Measurements from ENCODE around the gene DSCAML1. TPM values are rescaled to one million over a fixed set of nuclear protein-coding genes. Genes with fewer than 3 reads are reported as not detected.

The DSCAML1 gene
- total and polyA plus RNA-seq, 9 of the 15 experiments (the other 6 are each of a cell fraction or from before 2014, with no cell fraction given) = not detected

GRCh38 chr11:117647207-117647606, 149.8 kb downstream of the DSCAML1 start (continued):
- TF ChIP-seq ZC3H11A (IDR thresholded peaks at IDR 0.05; ENCODE audit: low read depth, low read length) = no peak

GRCh38 chr11:117646411-117646810, 150.6 kb downstream of the DSCAML1 start:
- H3K9me1 ChIP-seq (ENCODE audit: control insufficient read depth, insufficient read depth, low read length) = no peaks in the 10 kb centered on the region
- CTCF ChIA-PET (ENCODE audit: low intra/inter-chr PET ratio) = no interaction called here
- BruUV-seq (replicated peaks) = no TSS peak
- no peak for FAIRE-seq
- in situ Hi-C loops (cut with MboI) (no loop called here), intact Hi-C loops (cut with micrococcal nuclease) (no loop called here)
- no peaks in the 10 kb centered on the region for H3K9me3 ChIP-seq (replicated peaks; ENCODE audit: control insufficient read depth, insufficient read depth, low read depth, low read length)
- no peaks in the 10 kb centered on the region for H3K4me1 ChIP-seq (replicated peaks in 1 of 2; ENCODE audit: control insufficient read depth in 2 of 2, insufficient read depth in 2 of 2, low read length in 2 of 2)
- peaks cover 6% of the 10 kb centered on the region; the same call in 1 of the 2 replicates for H4K20me1 ChIP-seq (replicated peaks; ENCODE audit: control insufficient read depth, insufficient read depth, low read length)
- H3K36me3 ChIP-seq (ENCODE audit: control insufficient read depth, insufficient read depth, low read length) = no peaks in the 10 kb centered on the region
- ATAC-seq = no peak
- WGBS (ENCODE audit: insufficient coverage, low coverage, missing lambda C conversion rate) = 10% methylated on average over 6 of the region's 6 CpGs
- no peak overlapping the region for H2AFZ ChIP-seq (ENCODE audit: low read depth, low read length)
- H3K27ac ChIP-seq (ENCODE audit: extremely low read depth, low read depth, low read length) = no peak overlapping the region
- TF ChIP-seq ZNF77 (CRISPR knock-in tag; IDR thresholded peaks at IDR 0.05) = no peak
- no peak for TF ChIP-seq ZNF280B (CRISPR knock-in tag; IDR thresholded peaks at IDR 0.05)
- TF ChIP-seq NCOR1 (IDR thresholded peaks at IDR 0.05) = no peak
- TF ChIP-seq CTBP1 (IDR thresholded peaks at IDR 0.05; ENCODE audit: borderline replicate concordance) = no peak
- no peak for TF ChIP-seq ATF2 (CRISPR knock-in tag; IDR thresholded peaks at IDR 0.05)
- TF ChIP-seq TCF15 (CRISPR knock-in tag; IDR thresholded peaks at IDR 0.05) = no peak
- TF ChIP-seq MCM2 (IDR thresholded peaks at IDR 0.05; ENCODE audit: low read depth) = no peak
- no peak for TF ChIP-seq SNRNP70 (optimal IDR thresholded peaks at IDR 0.05; ENCODE audit: low read depth, low read length)
- H3K27me3 ChIP-seq (ENCODE audit: control insufficient read depth in 2 of 2, insufficient read depth in 2 of 2, low read length in 2 of 2) = peaks cover 15 to 72% of the 10 kb centered on the region in 2 experiments; a peak in 4 of 5 replicates
- H3K4me3 ChIP-seq = no peak overlapping the region
- no peak overlapping the region for H3K4me2 ChIP-seq (ENCODE audit: insufficient read depth, low read length)
- POLR2A ChIA-PET = interaction anchor here (0.6 kb wide), 1 partner anchor 32 kb away, joined by 3 read pairs; no protein-coding TSS in a partner anchor
- no peak overlapping the region for H3K9ac ChIP-seq (ENCODE audit: insufficient read depth in 1 of 2, low read depth in 2 of 2, low read length in 2 of 2)
- no peaks in the 10 kb centered on the region for H3K79me2 ChIP-seq (ENCODE audit: control insufficient read depth, insufficient read depth, low read length)
- no peak for DNase-seq (ENCODE audit: extremely low read depth in 1 of 4, low spot score in 3 of 4)

All from K562 (cell line).